HEK293 (cell line): ENCODE measurements around the gene GTF2H4.
A peak's percentile ranks its signal among the peaks of the same experiment; 100 is the strongest.

Source experiments
- CTCF ChIA-PET: fragments of 350-600 bp; formaldehyde crosslinking; extraction: SDS; loops from one replicate; lab custom pipeline; 2021; ENCODE audit warnings: antibody characterized with exemption; lab: Yijun Ruan, JAX
- POLR2A ChIA-PET: fragments of 300-600 bp; formaldehyde crosslinking; extraction: SDS; loops from one replicate; lab custom pipeline; 2020; ENCODE audit warnings: antibody characterized with exemption, inconsistent platforms; lab: Yijun Ruan, JAX
- H3K27ac ChIP-seq: fragments of 200-500 bp; sonication (Bioruptor generic); 2 replicates; pipeline ENCODE4 v1.5.1; 2014; ENCODE audit warnings: low read depth, low read length, control low read depth, inconsistent platforms; ENCODE audit errors: extremely low read depth
- H3K36me3 ChIP-seq, 2 experiments: fragments of 200-500 bp in 1 of 2; sonication (Bioruptor generic) in 1 of 2; 1 replicate in 1 of 2; 2 replicates in 1 of 2; pipeline ENCODE4 v1.5.1; 2014 to 2017; ENCODE audit warnings: inconsistent platforms in 2 of 2, low read length in 2 of 2; ENCODE audit not compliant: control insufficient read depth in 2 of 2, insufficient read depth in 1 of 2
- H3K4me1 ChIP-seq: fragments of 200-500 bp; sonication (Bioruptor generic); 2 replicates; pipeline ENCODE4 v1.5.1; 2014; ENCODE audit warnings: mild to moderate bottlenecking, low read length, inconsistent platforms; ENCODE audit not compliant: control insufficient read depth, insufficient read depth
- H3K4me3 ChIP-seq: 2 replicates; pipeline ENCODE4 v1.5.1; 2011; ENCODE audit warnings: low read depth, mild to moderate bottlenecking, control low read depth, low read length, moderate library complexity
- H3K9me3 ChIP-seq: fragments of 200-500 bp; sonication (Bioruptor generic); 2 replicates; pipeline ENCODE4 v1.5.1; 2014; ENCODE audit warnings: low read depth, low read length, inconsistent platforms; ENCODE audit not compliant: control insufficient read depth, insufficient read depth
- EGR2 ChIP-seq: fragments of 450-650 bp; formaldehyde crosslinking; IDR thresholded peaks from 2 replicates; pipeline ENCODE4 v1.5.1; 2016; ENCODE audit warnings: low read depth, missing biosample characterization, missing genetic modification characterization
- GLIS2 ChIP-seq: fragments of 450-650 bp; formaldehyde crosslinking; IDR thresholded peaks from 2 replicates; pipeline ENCODE4 v1.5.1; 2016; ENCODE audit warnings: missing biosample characterization, missing genetic modification characterization
- KLF9 ChIP-seq: fragments of 450-650 bp; formaldehyde crosslinking; IDR thresholded peaks from 2 replicates; pipeline ENCODE4 v1.5.1; 2016; ENCODE audit warnings: missing biosample characterization, missing genetic modification characterization, low read depth
- PRDM1 ChIP-seq: fragments of 450-650 bp; formaldehyde crosslinking; IDR thresholded peaks from 2 replicates; pipeline ENCODE4; 2016; ENCODE audit warnings: missing biosample characterization, missing genetic modification characterization
- SCRT1 ChIP-seq: fragments of 450-650 bp; formaldehyde crosslinking; IDR thresholded peaks from 2 replicates; pipeline ENCODE4 v1.5.1; 2016; ENCODE audit warnings: missing biosample characterization, missing genetic modification characterization, borderline replicate concordance
- SCRT2 ChIP-seq: fragments of 450-650 bp; formaldehyde crosslinking; IDR thresholded peaks from 2 replicates; pipeline ENCODE4 v1.5.1; 2016; ENCODE audit warnings: missing biosample characterization, missing genetic modification characterization
- SP3 ChIP-seq: fragments of 450-650 bp; formaldehyde crosslinking; IDR thresholded peaks from 2 replicates; pipeline ENCODE4 v1.5.1; 2016; ENCODE audit warnings: missing biosample characterization, missing genetic modification characterization
- TCF7L2 ChIP-seq: IDR thresholded peaks from 2 replicates; pipeline ENCODE4 v1.6.1; 2011; ENCODE audit warnings: low read depth, mild to moderate bottlenecking, inconsistent platforms, low read length, moderate library complexity, borderline replicate concordance
- ZFHX2 ChIP-seq: fragments of 450-650 bp; formaldehyde crosslinking; conservative IDR thresholded peaks from 2 replicates; pipeline ENCODE4 v1.5.1; 2016; ENCODE audit warnings: missing biosample characterization, missing genetic modification characterization
- ZFP69B ChIP-seq: fragments of 450-650 bp; formaldehyde crosslinking; IDR thresholded peaks from 2 replicates; pipeline ENCODE4 v1.5.1; 2016; ENCODE audit warnings: missing biosample characterization, missing genetic modification characterization
- ZNF341 ChIP-seq: fragments of 450-650 bp; formaldehyde crosslinking; IDR thresholded peaks from 2 replicates; pipeline ENCODE4; 2016; ENCODE audit warnings: low read depth, missing biosample characterization, missing genetic modification characterization
- ZNF433 ChIP-seq: fragments of 450-650 bp; formaldehyde crosslinking; IDR thresholded peaks from 2 replicates; pipeline ENCODE4 v1.5.1; 2016; ENCODE audit warnings: missing biosample characterization, missing genetic modification characterization, low read depth
- ZNF501 ChIP-seq: fragments of 450-650 bp; formaldehyde crosslinking; IDR thresholded peaks from 2 replicates; pipeline ENCODE4 v1.5.1; 2016; ENCODE audit warnings: missing biosample characterization, missing genetic modification characterization
- ZNF600 ChIP-seq: fragments of 450-650 bp; formaldehyde crosslinking; IDR thresholded peaks from 2 replicates; pipeline ENCODE4 v1.5.1; 2016; ENCODE audit warnings: missing biosample characterization, missing genetic modification characterization
- ZNF776 ChIP-seq: fragments of 450-650 bp; formaldehyde crosslinking; IDR thresholded peaks from 2 replicates; pipeline ENCODE4 v1.5.0; 2017; ENCODE audit warnings: missing biosample characterization, missing genetic modification characterization, borderline replicate concordance
- ZNF777 ChIP-seq: fragments of 450-650 bp; formaldehyde crosslinking; IDR thresholded peaks from 2 replicates; pipeline ENCODE4 v1.5.1; 2017; ENCODE audit warnings: missing biosample characterization, missing genetic modification characterization, borderline replicate concordance
- ZSCAN16 ChIP-seq: fragments of 450-650 bp; formaldehyde crosslinking; IDR thresholded peaks from 2 replicates; pipeline ENCODE4 v1.5.1; 2016; ENCODE audit warnings: missing biosample characterization, missing genetic modification characterization
- TF ChIP-seq, protein P1 (sequence below): fragments of 450-650 bp; formaldehyde crosslinking; IDR thresholded peaks from 2 replicates; pipeline ENCODE4 v1.5.1; 2016; ENCODE audit warnings: missing biosample characterization, missing genetic modification characterization
- TF ChIP-seq, protein P2 (sequence below): fragments of 450-650 bp; formaldehyde crosslinking; IDR thresholded peaks from 2 replicates; pipeline ENCODE4 v1.5.1; 2016; ENCODE audit warnings: missing biosample characterization, missing genetic modification characterization, borderline replicate concordance
- TF ChIP-seq, protein P3 (sequence below): fragments of 450-650 bp; formaldehyde crosslinking; IDR thresholded peaks from 2 replicates; pipeline ENCODE4 v1.5.1; 2016; ENCODE audit warnings: missing biosample characterization, missing genetic modification characterization
- TF ChIP-seq, protein P4 (sequence below): fragments of 450-650 bp; formaldehyde crosslinking; IDR thresholded peaks from 2 replicates; pipeline ENCODE4 v1.5.1; 2016; ENCODE audit warnings: missing biosample characterization, missing genetic modification characterization

Gene GTF2H4

DNA sequence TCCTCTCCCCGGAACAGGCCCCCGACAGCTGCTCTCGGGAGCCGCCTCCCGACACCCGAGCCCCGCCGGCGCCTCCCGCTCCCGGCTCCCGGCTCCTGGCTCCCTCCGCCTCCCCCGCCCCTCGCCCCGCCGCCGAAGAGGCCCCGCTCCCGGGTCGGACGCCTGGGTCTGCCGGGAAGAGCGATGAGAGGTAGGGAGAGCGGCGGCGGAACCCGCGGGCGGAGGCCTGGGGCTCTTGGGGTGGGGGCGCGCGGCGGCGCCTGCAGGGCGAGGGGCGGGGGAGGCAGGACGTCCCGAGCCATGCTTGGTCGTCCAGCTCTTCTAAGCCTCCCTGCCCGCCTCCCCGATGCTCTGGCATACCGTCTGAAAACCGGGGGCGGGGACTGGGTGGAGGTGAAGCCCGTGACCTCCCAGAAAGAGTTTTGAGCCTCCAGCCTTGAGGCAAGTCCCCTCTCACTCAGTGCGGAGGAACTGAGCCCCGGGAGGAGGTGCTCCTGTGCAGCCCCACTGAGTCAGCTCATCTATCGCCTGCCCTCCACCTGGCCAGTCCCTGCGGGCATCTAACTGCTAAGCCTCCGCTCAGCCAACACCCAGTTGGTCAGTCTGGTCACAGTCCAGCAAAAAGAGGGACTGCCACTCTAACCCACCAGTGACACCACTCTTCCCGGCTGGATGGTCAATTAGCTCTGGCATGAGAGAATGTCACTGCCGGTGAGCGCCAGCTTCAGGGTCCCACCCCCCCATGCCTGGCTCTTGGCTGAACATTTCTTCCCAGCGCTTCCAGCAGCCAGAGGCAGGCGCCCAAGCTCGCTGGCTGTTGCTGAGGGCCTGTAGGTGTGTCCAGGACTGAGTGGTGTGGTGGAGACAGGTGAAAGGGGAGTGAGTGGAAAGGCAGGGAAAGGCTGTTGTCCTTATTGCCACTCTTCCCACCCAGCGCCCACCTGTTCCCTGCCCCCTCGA is 23.2 kb upstream of the GTF2H4 start (continued):
- no peak for TF ChIP-seq ZNF776 (tag by site-specific recombination)
- TF ChIP-seq, protein P1, sequence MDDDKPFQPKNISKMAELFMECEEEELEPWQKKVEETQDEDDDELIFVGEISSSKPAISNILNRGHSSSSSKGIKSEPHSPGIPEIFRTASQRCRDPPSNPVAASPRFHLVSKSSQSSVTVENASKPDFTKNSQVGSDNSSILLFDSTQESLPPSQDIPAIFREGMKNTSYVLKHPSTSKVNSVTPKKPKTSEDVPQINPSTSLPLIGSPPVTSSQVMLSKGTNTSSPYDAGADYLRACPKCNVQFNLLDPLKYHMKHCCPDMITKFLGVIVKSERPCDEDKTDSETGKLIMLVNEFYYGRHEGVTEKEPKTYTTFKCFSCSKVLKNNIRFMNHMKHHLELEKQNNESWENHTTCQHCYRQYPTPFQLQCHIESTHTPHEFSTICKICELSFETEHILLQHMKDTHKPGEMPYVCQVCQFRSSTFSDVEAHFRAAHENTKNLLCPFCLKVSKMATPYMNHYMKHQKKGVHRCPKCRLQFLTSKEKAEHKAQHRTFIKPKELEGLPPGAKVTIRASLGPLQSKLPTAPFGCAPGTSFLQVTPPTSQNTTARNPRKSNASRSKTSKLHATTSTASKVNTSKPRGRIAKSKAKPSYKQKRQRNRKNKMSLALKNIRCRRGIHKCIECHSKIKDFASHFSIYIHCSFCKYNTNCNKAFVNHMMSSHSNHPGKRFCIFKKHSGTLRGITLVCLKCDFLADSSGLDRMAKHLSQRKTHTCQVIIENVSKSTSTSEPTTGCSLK = no peak
- peak; percentile 84 for TF ChIP-seq ZNF341 (tag by site-specific recombination)
- no peak for TF ChIP-seq ZNF433 (tag by site-specific recombination)
- TF ChIP-seq TCF7L2 = no peak
- TF ChIP-seq ZNF501 (tag by site-specific recombination) = 0 out of 2 replicates have a peak, but pooled peaks have one; percentile 37
- TF ChIP-seq GLIS2 = peak; percentile 75
- TF ChIP-seq, protein P2, sequence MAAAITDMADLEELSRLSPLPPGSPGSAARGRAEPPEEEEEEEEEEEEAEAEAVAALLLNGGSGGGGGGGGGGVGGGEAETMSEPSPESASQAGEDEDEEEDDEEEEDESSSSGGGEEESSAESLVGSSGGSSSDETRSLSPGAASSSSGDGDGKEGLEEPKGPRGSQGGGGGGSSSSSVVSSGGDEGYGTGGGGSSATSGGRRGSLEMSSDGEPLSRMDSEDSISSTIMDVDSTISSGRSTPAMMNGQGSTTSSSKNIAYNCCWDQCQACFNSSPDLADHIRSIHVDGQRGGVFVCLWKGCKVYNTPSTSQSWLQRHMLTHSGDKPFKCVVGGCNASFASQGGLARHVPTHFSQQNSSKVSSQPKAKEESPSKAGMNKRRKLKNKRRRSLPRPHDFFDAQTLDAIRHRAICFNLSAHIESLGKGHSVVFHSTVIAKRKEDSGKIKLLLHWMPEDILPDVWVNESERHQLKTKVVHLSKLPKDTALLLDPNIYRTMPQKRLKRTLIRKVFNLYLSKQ = no peak
- TF ChIP-seq SP3 (tag by site-specific recombination) = peak; percentile 37; the same call in 1 of the 2 replicates
- peak; percentile 56; the same call in 1 of the 2 replicates for TF ChIP-seq PRDM1 (tag by site-specific recombination)

DNA sequence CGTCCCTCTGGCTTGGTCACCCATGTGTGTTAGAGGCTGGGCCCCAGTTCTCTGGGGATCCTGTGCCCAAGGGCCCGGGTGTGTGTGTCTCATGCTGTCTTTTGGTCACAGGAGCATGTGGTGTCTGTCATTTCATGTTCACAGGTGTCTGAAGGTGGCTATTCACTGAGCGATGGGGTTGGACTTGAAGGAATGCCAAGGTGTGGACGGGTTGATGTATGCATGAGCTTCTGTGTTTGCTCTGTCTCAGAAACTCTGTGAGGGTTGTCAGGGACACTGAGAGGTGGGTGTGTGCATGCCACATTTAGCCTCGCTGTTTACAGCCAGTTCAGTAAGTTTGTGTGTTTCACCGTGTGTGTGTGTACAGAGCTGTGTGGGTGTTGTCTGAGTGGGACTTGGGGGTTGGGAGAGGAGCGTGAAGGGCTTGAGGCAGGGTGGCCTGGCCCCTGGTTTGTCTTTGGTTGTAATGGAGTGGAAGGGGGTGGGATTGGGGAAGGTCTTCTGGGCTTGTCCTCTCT is 22.5 kb upstream of the GTF2H4 start:
- Histone ChIP-seq H3K36me3 (peaks cover 0 to 20% of the 10 kb centered on the region in 2 experiments; a peak in 1 of 3 replicates), H3K9me3 (no peaks in the 10 kb centered on the region), H3K27ac (peak overlapping the region; percentile 69), H3K4me1 (peaks cover 35% of the 10 kb centered on the region), H3K4me3 (peak overlapping the region; percentile 47)
- POLR2A ChIA-PET = interaction anchor here (0.7 to 2.9 kb wide), 10 partner anchors 10 to 271 kb away, joined by 3 to 24 read pairs (median 5); partner anchors contain the start of genes FLOT1, GTF2H4, IER3 and MDC1
- TF ChIP-seq ZNF777 (tag by site-specific recombination) = peak; percentile 54; the same call in 1 of the 2 replicates
- TF ChIP-seq, protein P3, sequence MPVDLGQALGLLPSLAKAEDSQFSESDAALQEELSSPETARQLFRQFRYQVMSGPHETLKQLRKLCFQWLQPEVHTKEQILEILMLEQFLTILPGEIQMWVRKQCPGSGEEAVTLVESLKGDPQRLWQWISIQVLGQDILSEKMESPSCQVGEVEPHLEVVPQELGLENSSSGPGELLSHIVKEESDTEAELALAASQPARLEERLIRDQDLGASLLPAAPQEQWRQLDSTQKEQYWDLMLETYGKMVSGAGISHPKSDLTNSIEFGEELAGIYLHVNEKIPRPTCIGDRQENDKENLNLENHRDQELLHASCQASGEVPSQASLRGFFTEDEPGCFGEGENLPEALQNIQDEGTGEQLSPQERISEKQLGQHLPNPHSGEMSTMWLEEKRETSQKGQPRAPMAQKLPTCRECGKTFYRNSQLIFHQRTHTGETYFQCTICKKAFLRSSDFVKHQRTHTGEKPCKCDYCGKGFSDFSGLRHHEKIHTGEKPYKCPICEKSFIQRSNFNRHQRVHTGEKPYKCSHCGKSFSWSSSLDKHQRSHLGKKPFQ (tag by site-specific recombination) = no peak
- TF ChIP-seq ZFHX2 = peak; percentile 99
- TF ChIP-seq, protein P4, sequence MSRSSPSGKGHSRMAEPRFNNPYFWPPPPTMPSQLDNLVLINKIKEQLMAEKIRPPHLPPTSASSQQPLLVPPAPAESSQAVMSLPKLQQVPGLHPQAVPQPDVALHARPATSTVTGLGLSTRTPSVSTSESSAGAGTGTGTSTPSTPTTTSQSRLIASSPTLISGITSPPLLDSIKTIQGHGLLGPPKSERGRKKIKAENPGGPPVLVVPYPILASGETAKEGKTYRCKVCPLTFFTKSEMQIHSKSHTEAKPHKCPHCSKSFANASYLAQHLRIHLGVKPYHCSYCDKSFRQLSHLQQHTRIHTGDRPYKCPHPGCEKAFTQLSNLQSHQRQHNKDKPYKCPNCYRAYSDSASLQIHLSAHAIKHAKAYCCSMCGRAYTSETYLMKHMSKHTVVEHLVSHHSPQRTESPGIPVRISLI = no peak
- peak; percentile 80; the same call in 1 of the 2 replicates for TF ChIP-seq ZNF600
- TF ChIP-seq ZSCAN16 (tag by site-specific recombination) = no peak
- TF ChIP-seq SCRT1 (tag by site-specific recombination) = peak; percentile 42; the same call in 1 of the 2 replicates
- TF ChIP-seq ZFP69B (tag by site-specific recombination) = no peak
- TF ChIP-seq KLF9 (tag by site-specific recombination) = peak; percentile 68; the same call in 1 of the 2 replicates
- peak; percentile 89 for TF ChIP-seq SCRT2 (tag by site-specific recombination)
- TF ChIP-seq EGR2 (tag by site-specific recombination) = peak; percentile 98
- CTCF ChIA-PET = interaction anchor here (0.5 to 14.8 kb wide), 9 partner anchors 8 to 212 kb away, joined by 3 to 332 read pairs (median 3); no protein-coding TSS in a partner anchor
